WTC11 (cell line): Measurements from ENCODE around the gene CTSG. TPM values are rescaled to one million over a fixed set of nuclear protein-coding genes. Genes with fewer than 3 reads are reported as not detected.

ENCODE experiments used
- ATAC-seq: fragments of 200-7000 bp; cut with Tn5 transposase; 2 replicates; pipeline ENCODE4 v1.10.0; 2021; ENCODE audit warnings: mild to moderate bottlenecking, moderate library complexity
- CTCF ChIA-PET: fragments of 300-600 bp; sonication (Branson Sonifier 250); formaldehyde crosslinking; loops from one replicate; lab custom pipeline; 2021; ENCODE audit warnings: antibody characterized with exemption; lab: Charles Lee
- POLR2A ChIA-PET: fragments of 350-600 bp; sonication (Branson Sonifier 250); formaldehyde crosslinking; loops from one replicate; lab custom pipeline; 2021; ENCODE audit warnings: antibody characterized with exemption; lab: Charles Lee
- DNase-seq: peaks from one replicate; pipeline ENCODE4 v3.0.0; 2021; ENCODE audit warnings: low spot score
- H3K27ac Mint-ChIP-seq: 2 replicates; pipeline ENCODE4 v1.8.0; 2021; ENCODE audit warnings: mixed read lengths
- H3K27me3 Mint-ChIP-seq: 2 replicates; pipeline ENCODE4 v1.8.0; 2021; ENCODE audit warnings: low read depth, mild to moderate bottlenecking, moderate library complexity, mixed read lengths
- H3K36me3 Mint-ChIP-seq: 2 replicates; pipeline ENCODE4 v1.8.0; 2021; ENCODE audit warnings: mixed read lengths
- H3K4me1 Mint-ChIP-seq: 2 replicates; pipeline ENCODE4 v1.8.0; 2022; ENCODE audit warnings: mixed read lengths
- H3K4me3 Mint-ChIP-seq: 2 replicates; pipeline ENCODE4 v1.8.0; 2021; ENCODE audit warnings: mild to moderate bottlenecking, moderate library complexity, mixed read lengths
- H3K9me3 Mint-ChIP-seq: 2 replicates; pipeline ENCODE4 v1.8.0; 2021; ENCODE audit warnings: mixed read lengths
- AFF4 ChIP-seq: sonication (generic); formaldehyde crosslinking; IDR thresholded peaks from 2 replicates; pipeline ENCODE4 v1.8.1; 2023; ENCODE audit warnings: mild to moderate bottlenecking, missing genetic modification reagents, borderline replicate concordance
- ARID4B ChIP-seq: sonication (generic); formaldehyde crosslinking; IDR thresholded peaks from 2 replicates; pipeline ENCODE4 v1.8.0; 2023; ENCODE audit warnings: missing genetic modification reagents, mild to moderate bottlenecking, borderline replicate concordance
- CREM ChIP-seq: sonication (generic); formaldehyde crosslinking; IDR thresholded peaks from 2 replicates; pipeline ENCODE4 v1.8.1; 2022; ENCODE audit warnings: mild to moderate bottlenecking, missing genetic modification reagents, moderate library complexity
- FOXP4 ChIP-seq: sonication (generic); formaldehyde crosslinking; IDR thresholded peaks from 2 replicates; pipeline ENCODE4 v1.8.0; 2022; ENCODE audit warnings: mild to moderate bottlenecking, missing genetic modification reagents
- GABPB1 ChIP-seq: sonication (generic); formaldehyde crosslinking; IDR thresholded peaks from 2 replicates; pipeline ENCODE4 v1.8.1; 2023; ENCODE audit warnings: mild to moderate bottlenecking, missing genetic modification reagents
- HMGA2 ChIP-seq: fragments of 250-450 bp; sonication (Bioruptor Pico); IDR thresholded peaks from 2 replicates; pipeline ENCODE4 v1.4.0; 2021; ENCODE audit warnings: mild to moderate bottlenecking, moderate library complexity
- HMGXB4 ChIP-seq: sonication (generic); formaldehyde crosslinking; IDR thresholded peaks from 2 replicates; pipeline ENCODE4 v1.8.1; 2023; ENCODE audit warnings: mild to moderate bottlenecking, moderate library complexity, missing genetic modification reagents
- JAZF1 ChIP-seq: fragments of 250-450 bp; sonication (Bioruptor Pico); IDR thresholded peaks from 2 replicates; pipeline ENCODE4 v1.9.0; 2021; ENCODE audit warnings: moderate library complexity, mild to moderate bottlenecking, inconsistent platforms
- KAT7 ChIP-seq: sonication (generic); formaldehyde crosslinking; IDR thresholded peaks from 2 replicates; pipeline ENCODE4 v1.8.1; 2023; ENCODE audit warnings: missing genetic modification reagents, mild to moderate bottlenecking, borderline replicate concordance
- MAX ChIP-seq: sonication (generic); formaldehyde crosslinking; IDR thresholded peaks from 2 replicates; pipeline ENCODE4 v1.8.0; 2022; ENCODE audit warnings: mild to moderate bottlenecking, missing genetic modification reagents
- NFATC4 ChIP-seq: fragments of 250-450 bp; sonication (Bioruptor Pico); IDR thresholded peaks from 2 replicates; pipeline ENCODE4 v1.9.0; 2021; ENCODE audit warnings: mild to moderate bottlenecking
- NR2C2 ChIP-seq: sonication (generic); formaldehyde crosslinking; IDR thresholded peaks from 2 replicates; pipeline ENCODE4 v1.8.0; 2022; ENCODE audit warnings: mild to moderate bottlenecking, missing genetic modification reagents
- SMAD3 ChIP-seq: sonication (generic); formaldehyde crosslinking; IDR thresholded peaks from 2 replicates; pipeline ENCODE4 v1.8.0; 2022; ENCODE audit warnings: missing genetic modification reagents, mild to moderate bottlenecking, borderline replicate concordance
- ZMAT4 ChIP-seq: fragments of 250-450 bp; sonication (Bioruptor Pico); IDR thresholded peaks from 2 replicates; pipeline ENCODE4 v1.9.0; 2021; ENCODE audit warnings: mild to moderate bottlenecking
- ZNF138 ChIP-seq: sonication (generic); formaldehyde crosslinking; conservative IDR thresholded peaks from 2 replicates; pipeline ENCODE4 v1.8.1; 2022; ENCODE audit warnings: mild to moderate bottlenecking, moderate library complexity, missing genetic modification reagents
- ZNF219 ChIP-seq: sonication (generic); formaldehyde crosslinking; IDR thresholded peaks from 2 replicates; pipeline ENCODE4 v1.8.0; 2023; ENCODE audit warnings: missing genetic modification reagents, mild to moderate bottlenecking, borderline replicate concordance
- ZNF317 ChIP-seq: sonication (generic); formaldehyde crosslinking; IDR thresholded peaks from 2 replicates; pipeline ENCODE4 v1.8.1; 2023; ENCODE audit warnings: low read depth, mild to moderate bottlenecking, moderate library complexity, missing genetic modification reagents, borderline replicate concordance
- ZSCAN18 ChIP-seq: fragments of 250-450 bp; sonication (Bioruptor Pico); IDR thresholded peaks from 2 replicates; pipeline ENCODE4 v2.1.2; 2022; ENCODE audit warnings: mild to moderate bottlenecking, moderate library complexity
- total RNA-seq: library from RNA; stranded (reverse); gene quantifications from 3 replicates; pipeline ENCODE4 v1.2.3, GENCODE V29; 2021

CTSG gene
- total RNA-seq, 1 experiment from 2014 or later = not detected

GRCh38 chr14:24607081-24607480, 31.0 kb upstream of the CTSG start (continued):
- TF ChIP-seq ZMAT4 (no peak), GABPB1 (CRISPR knock-in tag) (no peak), NFATC4 (CRISPR knock-in tag) (no peak), ZNF317 (CRISPR knock-in tag) (no peak), ZNF219 (CRISPR knock-in tag) (no peak), ARID4B (CRISPR knock-in tag) (no peak)

GRCh38 chr14:24606297-24606696, 30.2 kb upstream of the CTSG start:
- ChIA-PET CTCF (interaction anchor here (0.8 to 2.2 kb wide), 14 partner anchors 7 to 273 kb away, joined by 3 to 25 read pairs (median 4); partner anchors contain the start of gene CMA1), POLR2A (no interaction called here)
- Mint-ChIP-seq H3K36me3 (no peaks in the 10 kb centered on the region), H3K9me3 (no peaks in the 10 kb centered on the region), H3K4me1 (peaks cover 2% of the 10 kb centered on the region), H3K27me3 (peaks cover 4% of the 10 kb centered on the region; the same call in 1 of the 2 replicates), H3K27ac (no peak overlapping the region), H3K4me3 (no peak overlapping the region)
- DNase-seq (no peak), ATAC-seq (no peak)
- no peak for TF ChIP-seq MAX (CRISPR knock-in tag)
- TF ChIP-seq ZNF138 (CRISPR knock-in tag) = no peak
- no peak for TF ChIP-seq SMAD3 (CRISPR knock-in tag)
- TF ChIP-seq AFF4 = no peak
- TF ChIP-seq JAZF1 (CRISPR knock-in tag) = no peak
- no peak for TF ChIP-seq ZSCAN18 (CRISPR knock-in tag)
- TF ChIP-seq FOXP4 = no peak
- no peak for TF ChIP-seq HMGA2 (CRISPR knock-in tag)
- no peak for TF ChIP-seq NR2C2 (CRISPR knock-in tag)
- no peak for TF ChIP-seq KAT7
- TF ChIP-seq CREM = no peak
- no peak for TF ChIP-seq HMGXB4 (CRISPR knock-in tag)
